A549 (cell line): Measurements from ENCODE around the gene ALDH2. TPM values are rescaled to one million over a fixed set of nuclear protein-coding genes. Genes with fewer than 3 reads are reported as not detected.
"Not testable (repeated sequence)": the region's sequence is repeated elsewhere in the genome, so short reads cannot be mapped to it uniquely, and the experiment has no call there.

Source experiments
- ATAC-seq, 2 experiments: fragments of 200-7000 bp in 1 of 2; fragments of >200 bp in 1 of 2; cut with Nextera tagmentation in 1 of 2; cut with Tn5 transposase in 1 of 2; 3 replicates each; pipeline versions ENCODE4 v1.8.0 to v1.9.1; 2018 to 2020; ENCODE audit warnings: mild to moderate bottlenecking in 1 of 2, moderate library complexity in 1 of 2
- CTCF ChIA-PET: fragments of 300-600 bp; sonication (Branson Sonifier 250); formaldehyde crosslinking; extraction: SDS; loops from one replicate; lab custom pipeline; 2021; ENCODE audit warnings: antibody characterized with exemption, inconsistent platforms; lab: Yijun Ruan, JAX
- POLR2A ChIA-PET: fragments of 350-600 bp; formaldehyde crosslinking; extraction: SDS; loops from one replicate; lab custom pipeline; 2021; ENCODE audit warnings: antibody characterized with exemption, inconsistent platforms; lab: Yijun Ruan, JAX
- DNase-seq, 2 experiments: peaks; one replicate each; pipeline versions ENCODE4 v3.0.0 to v3.0.0-alpha.2; 2011 to 2016; ENCODE audit warnings: low read depth in 1 of 2, low spot score in 1 of 2
- FAIRE-seq: peaks from 2 replicates; lab custom pipeline; 2011; peaks lifted over from hg19 to GRCh38; lab: Jason Lieb, UNC
- H3K27ac ChIP-seq, 2 experiments: fragments of >200 bp; sonication (Bioruptor Twin); formaldehyde crosslinking; 3 replicates each; pipeline ENCODE4 v1.5.1; 2016 to 2017
- H3K4me1 ChIP-seq: fragments of >200 bp; sonication (Bioruptor Twin); formaldehyde crosslinking; 3 replicates; pipeline ENCODE4 v1.6.1; 2016
- H3K4me2 ChIP-seq: fragments of >200 bp; sonication (Bioruptor Twin); formaldehyde crosslinking; 3 replicates; pipeline ENCODE4 v1.6.1; 2016
- H3K4me3 ChIP-seq: fragments of >200 bp; sonication (Bioruptor Twin); formaldehyde crosslinking; 3 replicates; pipeline ENCODE4 v1.5.1; 2016
- H3K9me3 ChIP-seq: fragments of >200 bp; sonication (Bioruptor Twin); formaldehyde crosslinking; 3 replicates; pipeline ENCODE4 v1.6.1; 2016
- CHD2 ChIP-seq: fragments of 150-350 bp; IDR thresholded peaks from 2 replicates; pipeline ENCODE4 v1.6.1; 2014; ENCODE audit warnings: low read length; ENCODE audit not compliant: partially characterized antibody
- CHD4 ChIP-seq: fragments of 200-600 bp; sonication (generic); IDR thresholded peaks from 2 replicates; pipeline ENCODE4 v1.6.1; 2016; ENCODE audit warnings: antibody characterized with exemption, mild to moderate bottlenecking, borderline replicate concordance
- EHMT2 ChIP-seq: fragments of 200-600 bp; sonication (generic); IDR thresholded peaks from 2 replicates; pipeline ENCODE4 v1.6.1; 2016; ENCODE audit warnings: antibody characterized with exemption, low read depth, mild to moderate bottlenecking, moderate library complexity
- FOSL2 ChIP-seq, 2 experiments: fragments of 450-650 bp in 1 of 2; fragments of >200 bp in 1 of 2; sonication (Bioruptor Twin) in 1 of 2; formaldehyde crosslinking; IDR thresholded peaks; 2 replicates each; pipeline versions ENCODE4 v1.5.0 to v1.6.1; 2016 to 2020; ENCODE audit warnings: mild to moderate bottlenecking in 1 of 2, moderate library complexity in 1 of 2
- JUN ChIP-seq, 2 experiments: fragments of >200 bp; sonication (Bioruptor Twin); formaldehyde crosslinking; IDR thresholded peaks; 2 replicates in 1 of 2; 3 replicates in 1 of 2; pipeline ENCODE4 v1.6.1; 2016 to 2017
- MYC ChIP-seq: IDR thresholded peaks from 2 replicates; pipeline ENCODE4 v1.6.1; 2012; ENCODE audit warnings: mild to moderate bottlenecking, inconsistent platforms, low read length, improper control_type of control experiment, borderline replicate concordance
- NR3C1 ChIP-seq: fragments of >200 bp; sonication (Bioruptor Twin); formaldehyde crosslinking; IDR thresholded peaks from 3 replicates; pipeline ENCODE4 v1.6.1; 2017
- POLR2A ChIP-seq: IDR thresholded peaks from 2 replicates; pipeline ENCODE4 v1.6.1; 2012; ENCODE audit warnings: mild to moderate bottlenecking, low read length
- POLR2AphosphoS2 ChIP-seq: conservative IDR thresholded peaks from 2 replicates; pipeline ENCODE4 v1.6.1; 2012; ENCODE audit warnings: low read length, improper control_type of control experiment, inconsistent platforms
- RAD21 ChIP-seq, 2 experiments: fragments of >200 bp in 1 of 2; sonication (Bioruptor Twin) in 1 of 2; formaldehyde crosslinking in 1 of 2; IDR thresholded peaks in 1 of 2; conservative IDR thresholded peaks in 1 of 2; 2 replicates in 1 of 2; 3 replicates in 1 of 2; pipeline ENCODE4 v1.6.1; 2012 to 2018; ENCODE audit warnings: inconsistent platforms in 1 of 2
- RFX5 ChIP-seq: fragments of 450-650 bp; IDR thresholded peaks from 2 replicates; pipeline ENCODE4 v1.7.1; 2014; ENCODE audit warnings: antibody characterized with exemption, mild to moderate bottlenecking, moderate library complexity
- SMC3 ChIP-seq: fragments of >200 bp; sonication (Bioruptor Twin); formaldehyde crosslinking; IDR thresholded peaks from 3 replicates; pipeline ENCODE4 v1.6.1; 2018; ENCODE audit warnings: inconsistent platforms
- ZNF302 ChIP-seq: fragments of 250-450 bp; sonication (Bioruptor Pico); IDR thresholded peaks from 2 replicates; pipeline ENCODE4 v1.9.0; 2021; ENCODE audit warnings: inconsistent platforms, mild to moderate bottlenecking, moderate library complexity
- ZSCAN20 ChIP-seq: fragments of 250-450 bp; sonication (Bioruptor Pico); IDR thresholded peaks from 2 replicates; pipeline ENCODE4 v1.8.0; 2022; ENCODE audit warnings: mild to moderate bottlenecking, moderate library complexity
- WGBS: methylation state at CpG from one replicate; pipeline ENCODE4 v1.1.6; 2017; ENCODE audit errors: missing lambda C conversion rate; 5-methylcytosine and 5-hydroxymethylcytosine counted together
- polyA plus RNA-seq, 4 experiments: library from polyadenylated mRNA; depleted of rRNA in 3 of 4; stranded (reverse); fragments of >200 nt; fragmentation: RNase III in 1 of 4; extraction: RNeasy Plus Mini Kit Qiagen cat#74134 plus additional on column Dnase treatment in 1 of 4; gene quantifications; 2 replicates in 3 of 4; 3 replicates in 1 of 4; pipeline ENCODE4 v1.2.3, GENCODE V29; 2011 to 2017
- TF ChIP-seq, protein P1 (sequence below): fragments of >200 bp; sonication (Bioruptor Twin); formaldehyde crosslinking; IDR thresholded peaks from 3 replicates; pipeline ENCODE4 v1.5.1; 2016
- TF ChIP-seq, protein P2 (sequence below): IDR thresholded peaks from 2 replicates; pipeline ENCODE4 v1.6.1; 2012; ENCODE audit warnings: low read depth, borderline replicate concordance
- TF ChIP-seq, protein P3 (sequence below): fragments of 450-650 bp; IDR thresholded peaks from 2 replicates; pipeline ENCODE4 v1.6.1; 2014; ENCODE audit warnings: antibody characterized with exemption
- TF ChIP-seq, protein P4 (sequence below): fragments of 250-450 bp; sonication (Bioruptor Pico); IDR thresholded peaks from 2 replicates; pipeline ENCODE4 v1.5.0; 2021; ENCODE audit warnings: mild to moderate bottlenecking, moderate library complexity, borderline replicate concordance
- TF ChIP-seq, protein P5 (sequence below): fragments of >200 bp; sonication (Bioruptor Twin); formaldehyde crosslinking; IDR thresholded peaks from 3 replicates; pipeline ENCODE4 v1.6.1; 2016

Gene ALDH2
- polyA plus RNA-seq, 2 of the 4 experiments (the other 2 are of a cell fraction): 97.5 to 123 TPM

DNA sequence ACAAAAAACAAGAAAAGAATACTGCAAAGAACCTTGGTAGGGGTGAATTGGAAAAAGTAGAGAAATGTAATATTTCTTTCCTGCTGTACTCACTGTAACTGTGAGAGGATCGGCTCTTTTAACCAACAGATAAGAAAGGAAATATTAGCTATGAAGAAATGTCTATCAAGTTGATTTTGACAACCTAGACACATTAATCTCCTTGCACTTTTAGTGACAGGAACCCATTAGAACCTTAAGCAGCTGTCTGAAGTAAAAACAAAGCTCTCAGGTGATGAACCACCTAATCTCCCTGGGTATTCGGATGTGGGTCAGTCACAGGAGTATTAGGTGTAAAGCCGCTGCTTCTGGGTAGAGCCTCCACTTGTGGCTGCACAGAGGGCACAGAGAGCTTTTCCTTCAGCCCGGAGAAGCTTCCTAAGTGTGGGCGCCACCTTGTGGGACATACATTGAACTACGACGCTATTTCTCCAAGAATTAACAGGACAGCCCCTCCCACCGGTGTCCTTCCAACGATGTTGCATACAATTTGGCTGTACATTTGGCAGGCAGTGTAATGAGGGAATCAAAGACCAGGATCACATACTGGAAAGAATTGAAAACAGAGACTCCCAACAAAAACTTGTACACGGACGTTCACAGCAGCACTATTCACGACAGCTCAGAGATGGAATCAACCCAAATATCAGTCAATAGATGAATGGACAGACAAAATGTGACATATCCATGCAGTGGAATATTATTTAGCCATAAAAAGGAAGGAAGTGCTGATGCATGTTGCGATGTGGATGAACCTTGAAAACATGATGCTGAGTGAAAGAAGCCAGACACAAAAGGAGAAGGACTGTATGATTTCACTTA lies 46.4 kb downstream of the ALDH2 start:
- 22% methylated on average over 13 of the region's 13 CpGs for WGBS
- Histone ChIP-seq H3K9me3 (no peaks in the 10 kb centered on the region), H3K27ac (no peak overlapping the region), H3K4me1 (peaks cover 3% of the 10 kb centered on the region; the same call in 1 of the 3 replicates), H3K4me2 (no peak overlapping the region), H3K4me3 (no peak overlapping the region)
- no peak for FAIRE-seq
- POLR2A ChIA-PET: interaction anchor here (1.0 kb wide), 4 partner anchors 38 to 127 kb away, joined by 3 to 7 read pairs (median 3); partner anchors contain the start of genes ACAD10, ALDH2 and BRAP
- peak; percentile 89 to 90 for DNase-seq
- TF ChIP-seq, protein P1, sequence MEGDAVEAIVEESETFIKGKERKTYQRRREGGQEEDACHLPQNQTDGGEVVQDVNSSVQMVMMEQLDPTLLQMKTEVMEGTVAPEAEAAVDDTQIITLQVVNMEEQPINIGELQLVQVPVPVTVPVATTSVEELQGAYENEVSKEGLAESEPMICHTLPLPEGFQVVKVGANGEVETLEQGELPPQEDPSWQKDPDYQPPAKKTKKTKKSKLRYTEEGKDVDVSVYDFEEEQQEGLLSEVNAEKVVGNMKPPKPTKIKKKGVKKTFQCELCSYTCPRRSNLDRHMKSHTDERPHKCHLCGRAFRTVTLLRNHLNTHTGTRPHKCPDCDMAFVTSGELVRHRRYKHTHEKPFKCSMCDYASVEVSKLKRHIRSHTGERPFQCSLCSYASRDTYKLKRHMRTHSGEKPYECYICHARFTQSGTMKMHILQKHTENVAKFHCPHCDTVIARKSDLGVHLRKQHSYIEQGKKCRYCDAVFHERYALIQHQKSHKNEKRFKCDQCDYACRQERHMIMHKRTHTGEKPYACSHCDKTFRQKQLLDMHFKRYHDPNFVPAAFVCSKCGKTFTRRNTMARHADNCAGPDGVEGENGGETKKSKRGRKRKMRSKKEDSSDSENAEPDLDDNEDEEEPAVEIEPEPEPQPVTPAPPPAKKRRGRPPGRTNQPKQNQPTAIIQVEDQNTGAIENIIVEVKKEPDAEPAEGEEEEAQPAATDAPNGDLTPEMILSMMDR: peak; percentile 87
- TF ChIP-seq FOSL2 (IDR thresholded peaks at IDR 0.05): no peak
- TF ChIP-seq FOSL2 (CRISPR knock-in tag; IDR thresholded peaks at IDR 0.05): no peak
- TF ChIP-seq POLR2AphosphoS2: 0 out of 2 replicates have a peak, but pooled peaks have one; percentile 73
- no peak for TF ChIP-seq NR3C1
- peak; percentile 85 for TF ChIP-seq SMC3
- TF ChIP-seq RAD21 (conservative IDR thresholded peaks at IDR 0.05 in 1 of 2, IDR thresholded peaks at IDR 0.05 in 1 of 2): peak; percentile 85 to 91
- CTCF ChIA-PET: interaction anchor here (0.5 to 9.4 kb wide), 43 partner anchors 9 to 563 kb away, joined by 3 to 150 read pairs (median 5); partner anchors contain the start of genes ALDH2 and MAPKAPK5
- peak; percentile 95 to 96 for ATAC-seq

DNA sequence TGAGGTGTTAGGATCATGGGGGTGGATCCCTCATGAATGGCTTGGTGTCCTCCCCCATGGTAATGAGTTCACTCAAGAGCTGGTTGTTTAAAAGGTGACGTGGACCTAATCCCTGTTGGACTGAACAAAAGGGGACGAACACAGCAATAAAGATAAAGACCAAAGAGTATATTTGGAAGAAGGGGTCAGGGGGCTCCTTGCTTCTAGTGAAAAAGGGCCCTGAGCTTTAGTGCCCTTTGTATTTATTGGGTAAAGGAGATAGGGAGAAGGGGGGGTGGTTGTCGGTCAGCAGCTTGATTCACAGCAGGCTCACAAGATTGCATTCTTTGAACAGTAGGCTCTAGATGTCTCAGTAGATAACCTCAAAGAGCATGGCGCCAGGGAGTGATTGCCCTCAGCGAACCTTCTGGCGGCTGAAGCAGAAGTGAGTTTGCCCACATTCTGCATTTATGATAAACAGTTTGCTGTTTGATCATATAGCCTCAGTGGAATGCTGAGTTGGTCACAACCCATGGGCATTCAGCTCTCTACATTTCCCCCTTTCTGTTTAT lies 49.4 kb downstream of the ALDH2 start:
- Histone ChIP-seq H3K4me2 (no peak overlapping the region), H3K9me3 (no peaks in the 10 kb centered on the region), H3K4me1 (peaks cover 3% of the 10 kb centered on the region; the same call in 1 of the 3 replicates), H3K4me3 (no peak overlapping the region), H3K27ac (no peak overlapping the region)
- DNase-seq (no peak), FAIRE-seq (no peak), ATAC-seq (no peak)
- WGBS: 82% methylated on average over 6 of the region's 6 CpGs
- TF ChIP-seq ZSCAN20 (CRISPR knock-in tag): no peak
- CTCF ChIA-PET: interaction anchor here (0.5 to 9.4 kb wide), 7 partner anchors 10 to 595 kb away, joined by 3 to 150 read pairs (median 3); partner anchors contain the start of gene MAPKAPK5
- POLR2A ChIA-PET: interaction anchor here (0.8 kb wide), 1 partner anchor 293 kb away, joined by 4 read pairs; no protein-coding TSS in a partner anchor

DNA sequence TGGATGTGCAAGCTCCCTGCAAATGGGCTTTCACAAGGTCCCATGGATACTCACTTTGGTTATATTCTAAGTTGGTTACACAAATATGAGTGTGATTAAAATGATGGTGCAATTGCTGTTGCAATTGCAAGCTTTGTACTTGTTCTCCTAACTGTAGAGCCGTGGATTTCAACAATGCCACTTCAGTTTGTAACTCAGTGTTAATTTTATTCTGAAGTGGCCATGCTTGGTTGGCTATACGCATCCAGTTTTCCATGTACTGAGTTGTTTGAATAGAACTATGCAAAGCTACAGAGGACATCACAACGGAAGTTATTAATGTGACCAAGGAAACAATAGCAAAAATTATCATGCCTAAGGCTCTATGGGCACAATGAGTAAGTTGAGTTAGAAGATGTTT lies 50.2 kb downstream of the ALDH2 start:
- H3K4me2 ChIP-seq, H3K9me3 ChIP-seq, H3K4me1 ChIP-seq, H3K4me3 ChIP-seq, ATAC-seq, FAIRE-seq, H3K27ac ChIP-seq, DNase-seq: not testable (repeated sequence)
- ChIA-PET POLR2A (interaction anchor here (0.9 kb wide), 1 partner anchor 25 kb away, joined by 3 read pairs; the partner anchor contains the start of gene MAPKAPK5), CTCF (interaction anchor here (0.9 to 9.4 kb wide), 4 partner anchors 18 to 594 kb away, joined by 3 to 150 read pairs (median 3); partner anchors contain the start of gene MAPKAPK5)
- WGBS: 58% methylated on average over 3 of the region's 3 CpGs

DNA sequence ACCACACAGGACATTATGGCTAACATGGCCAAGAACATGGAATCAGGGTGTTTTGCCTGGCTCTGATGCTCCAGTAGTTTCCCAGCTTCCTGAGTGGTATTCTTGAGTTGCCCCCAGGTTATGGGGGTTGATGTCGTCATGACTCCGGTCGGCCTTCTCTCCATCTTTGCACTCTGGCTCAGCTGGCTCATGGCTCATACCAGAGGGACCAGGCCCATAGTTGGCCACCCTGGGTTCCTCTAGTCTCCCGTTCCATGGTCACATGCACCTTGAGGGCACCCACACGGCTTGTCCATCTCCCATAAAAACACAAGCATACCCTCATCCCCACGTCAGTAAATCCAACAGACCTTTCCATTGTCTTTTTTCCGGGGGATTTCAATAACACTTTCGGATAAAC lies 51.6 kb downstream of the ALDH2 start:
- 70% methylated on average over 8 of the region's 8 CpGs for WGBS
- Histone ChIP-seq H3K9me3 (no peaks in the 10 kb centered on the region), H3K4me1 (no peaks in the 10 kb centered on the region), H3K27ac (no peak overlapping the region), H3K4me2 (no peak overlapping the region), H3K4me3 (no peak overlapping the region)
- no peak for FAIRE-seq
- ATAC-seq: no peak
- no peak for DNase-seq
- POLR2A ChIA-PET: no interaction called here
- CTCF ChIA-PET: no interaction called here
- no peak for TF ChIP-seq ZNF302 (CRISPR knock-in tag)
- TF ChIP-seq, protein P2, sequence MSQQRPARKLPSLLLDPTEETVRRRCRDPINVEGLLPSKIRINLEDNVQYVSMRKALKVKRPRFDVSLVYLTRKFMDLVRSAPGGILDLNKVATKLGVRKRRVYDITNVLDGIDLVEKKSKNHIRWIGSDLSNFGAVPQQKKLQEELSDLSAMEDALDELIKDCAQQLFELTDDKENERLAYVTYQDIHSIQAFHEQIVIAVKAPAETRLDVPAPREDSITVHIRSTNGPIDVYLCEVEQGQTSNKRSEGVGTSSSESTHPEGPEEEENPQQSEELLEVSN: no peak
- TF ChIP-seq SMC3: no peak
- no peak for TF ChIP-seq JUN (IDR thresholded peaks at IDR 0.05)
- TF ChIP-seq POLR2A: no peak
- TF ChIP-seq MYC: no peak
- TF ChIP-seq, protein P3, sequence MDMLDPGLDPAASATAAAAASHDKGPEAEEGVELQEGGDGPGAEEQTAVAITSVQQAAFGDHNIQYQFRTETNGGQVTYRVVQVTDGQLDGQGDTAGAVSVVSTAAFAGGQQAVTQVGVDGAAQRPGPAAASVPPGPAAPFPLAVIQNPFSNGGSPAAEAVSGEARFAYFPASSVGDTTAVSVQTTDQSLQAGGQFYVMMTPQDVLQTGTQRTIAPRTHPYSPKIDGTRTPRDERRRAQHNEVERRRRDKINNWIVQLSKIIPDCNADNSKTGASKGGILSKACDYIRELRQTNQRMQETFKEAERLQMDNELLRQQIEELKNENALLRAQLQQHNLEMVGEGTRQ: no peak
- no peak for TF ChIP-seq RFX5
- TF ChIP-seq, protein P4, sequence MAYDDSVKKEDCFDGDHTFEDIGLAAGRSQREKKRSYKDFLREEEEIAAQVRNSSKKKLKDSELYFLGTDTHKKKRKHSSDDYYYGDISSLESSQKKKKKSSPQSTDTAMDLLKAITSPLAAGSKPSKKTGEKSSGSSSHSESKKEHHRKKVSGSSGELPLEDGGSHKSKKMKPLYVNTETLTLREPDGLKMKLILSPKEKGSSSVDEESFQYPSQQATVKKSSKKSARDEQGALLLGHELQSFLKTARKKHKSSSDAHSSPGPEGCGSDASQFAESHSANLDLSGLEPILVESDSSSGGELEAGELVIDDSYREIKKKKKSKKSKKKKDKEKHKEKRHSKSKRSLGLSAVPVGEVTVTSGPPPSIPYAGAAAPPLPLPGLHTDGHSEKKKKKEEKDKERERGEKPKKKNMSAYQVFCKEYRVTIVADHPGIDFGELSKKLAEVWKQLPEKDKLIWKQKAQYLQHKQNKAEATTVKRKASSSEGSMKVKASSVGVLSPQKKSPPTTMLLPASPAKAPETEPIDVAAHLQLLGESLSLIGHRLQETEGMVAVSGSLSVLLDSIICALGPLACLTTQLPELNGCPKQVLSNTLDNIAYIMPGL (CRISPR knock-in tag): no peak
- TF ChIP-seq CHD4: no peak
- TF ChIP-seq, protein P5, sequence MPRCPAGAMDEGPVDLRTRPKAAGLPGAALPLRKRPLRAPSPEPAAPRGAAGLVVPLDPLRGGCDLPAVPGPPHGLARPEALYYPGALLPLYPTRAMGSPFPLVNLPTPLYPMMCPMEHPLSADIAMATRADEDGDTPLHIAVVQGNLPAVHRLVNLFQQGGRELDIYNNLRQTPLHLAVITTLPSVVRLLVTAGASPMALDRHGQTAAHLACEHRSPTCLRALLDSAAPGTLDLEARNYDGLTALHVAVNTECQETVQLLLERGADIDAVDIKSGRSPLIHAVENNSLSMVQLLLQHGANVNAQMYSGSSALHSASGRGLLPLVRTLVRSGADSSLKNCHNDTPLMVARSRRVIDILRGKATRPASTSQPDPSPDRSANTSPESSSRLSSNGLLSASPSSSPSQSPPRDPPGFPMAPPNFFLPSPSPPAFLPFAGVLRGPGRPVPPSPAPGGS: no peak
- TF ChIP-seq FOSL2 (IDR thresholded peaks at IDR 0.05): no peak
- no peak for TF ChIP-seq FOSL2 (CRISPR knock-in tag; IDR thresholded peaks at IDR 0.05)
- no peak for TF ChIP-seq RAD21 (conservative IDR thresholded peaks at IDR 0.05 in 1 of 2, IDR thresholded peaks at IDR 0.05 in 1 of 2)
- TF ChIP-seq EHMT2: no peak
- no peak for TF ChIP-seq CHD2
